ENCODE data around the gene USF2. TPM values are rescaled to one million over a fixed set of nuclear protein-coding genes. Genes with fewer than 3 reads are reported as not detected.

Gene USF2
- total and polyA plus RNA-seq, 2 donors (not counting 1 experiment from before 2014, with no cell fraction given) = 318 to 377 TPM

- Histone ChIP-seq H3K4me3 (ENCODE audit: control extremely low read depth in 1 of 5, extremely low read depth in 1 of 5, insufficient read depth in 1 of 5, low read depth in 2 of 5, low read length in 4 of 5) (no peak overlapping the region), H3K36me3 (replicated peaks in 1 of 2; ENCODE audit: control extremely low read depth in 1 of 2, control insufficient read depth in 1 of 2, extremely low read depth in 1 of 2, insufficient read depth in 2 of 2, low read length in 1 of 2) (no peaks in the 10 kb centered on the region), H3K79me2 (ENCODE audit: control insufficient read depth, insufficient read depth, low read length) (no peaks in the 10 kb centered on the region), H3K27me3 (replicated peaks in 1 of 4; ENCODE audit: control extremely low read depth in 1 of 4, control insufficient read depth in 3 of 4, insufficient read depth in 4 of 4, low read length in 3 of 4) (no peaks in the 10 kb centered on the region), H3K27ac (ENCODE audit: low read length in 2 of 2) (no peak overlapping the region), H3K4me1 (ENCODE audit: control insufficient read depth in 2 of 2, insufficient read depth in 2 of 2, low read length in 2 of 2) (peaks cover 15 to 29% of the 10 kb centered on the region in 2 donors), H3K4me2 (replicated peaks; ENCODE audit: low read depth, low read length, poor library complexity, severe bottlenecking) (no peak overlapping the region), H3K9me3 (ENCODE audit: control extremely low read depth in 1 of 3, control insufficient read depth in 2 of 3, insufficient read depth in 1 of 3, low read length in 2 of 3) (peaks cover 0 to 7% (median 0%) of the 10 kb centered on the region in 3 donors), H4K20me1 (ENCODE audit: control insufficient read depth, insufficient read depth, low read length, poor library complexity, severe bottlenecking) (no peaks in the 10 kb centered on the region), H3K9ac (ENCODE audit: low read length) (no peak overlapping the region), H2AFZ (ENCODE audit: insufficient read depth, low read depth, low read length, poor library complexity, severe bottlenecking) (no peak overlapping the region)
- ChIA-PET CTCF (no interaction called here), POLR2A (interaction anchor here (0.6 kb wide), 1 partner anchor 401 kb away, joined by 5 read pairs; no protein-coding TSS in a partner anchor)
- no peaks in the 10 kb centered on the region for H3K9me3 Mint-ChIP-seq (ENCODE audit: insufficient read depth)
- H3K4me1 Mint-ChIP-seq = peaks cover 30% of the 10 kb centered on the region
- ATAC-seq (ENCODE audit: low read depth) (no peak), DNase-seq (no peak)
- no peaks in the 10 kb centered on the region for H3K27me3 Mint-ChIP-seq
- H3K4me3 Mint-ChIP-seq = no peak overlapping the region
- intact Hi-C loops (cut with micrococcal nuclease) = no loop called here
- 68% methylated on average over 6 of the region's 6 CpGs for WGBS (ENCODE audit: insufficient coverage)
- TF ChIP-seq, protein P1, sequence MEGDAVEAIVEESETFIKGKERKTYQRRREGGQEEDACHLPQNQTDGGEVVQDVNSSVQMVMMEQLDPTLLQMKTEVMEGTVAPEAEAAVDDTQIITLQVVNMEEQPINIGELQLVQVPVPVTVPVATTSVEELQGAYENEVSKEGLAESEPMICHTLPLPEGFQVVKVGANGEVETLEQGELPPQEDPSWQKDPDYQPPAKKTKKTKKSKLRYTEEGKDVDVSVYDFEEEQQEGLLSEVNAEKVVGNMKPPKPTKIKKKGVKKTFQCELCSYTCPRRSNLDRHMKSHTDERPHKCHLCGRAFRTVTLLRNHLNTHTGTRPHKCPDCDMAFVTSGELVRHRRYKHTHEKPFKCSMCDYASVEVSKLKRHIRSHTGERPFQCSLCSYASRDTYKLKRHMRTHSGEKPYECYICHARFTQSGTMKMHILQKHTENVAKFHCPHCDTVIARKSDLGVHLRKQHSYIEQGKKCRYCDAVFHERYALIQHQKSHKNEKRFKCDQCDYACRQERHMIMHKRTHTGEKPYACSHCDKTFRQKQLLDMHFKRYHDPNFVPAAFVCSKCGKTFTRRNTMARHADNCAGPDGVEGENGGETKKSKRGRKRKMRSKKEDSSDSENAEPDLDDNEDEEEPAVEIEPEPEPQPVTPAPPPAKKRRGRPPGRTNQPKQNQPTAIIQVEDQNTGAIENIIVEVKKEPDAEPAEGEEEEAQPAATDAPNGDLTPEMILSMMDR (IDR thresholded peaks at IDR 0.05) = no peak
- no peak for TF ChIP-seq EZH2 (IDR thresholded peaks at IDR 0.05; ENCODE audit: borderline replicate concordance, insufficient read depth, low read depth, low read length, poor library complexity, severe bottlenecking)
- H3K27ac Mint-ChIP-seq = peak overlapping the region; percentile 26
Measured at GRCh38 chr19:35291259-35291658, 22.5 kb downstream of the USF2 start.

- Histone ChIP-seq H2AFZ (ENCODE audit: insufficient read depth, low read depth, low read length, poor library complexity, severe bottlenecking) (no peak within 1 kb of the TSS), H3K36me3 (replicated peaks in 1 of 2; ENCODE audit: control extremely low read depth in 1 of 2, control insufficient read depth in 1 of 2, extremely low read depth in 1 of 2, insufficient read depth in 2 of 2, low read length in 1 of 2) (no peaks in the 10 kb centered on the region), H3K9ac (ENCODE audit: low read length) (no peak within 1 kb of the TSS), H3K27ac (ENCODE audit: low read length in 2 of 2) (no peak within 1 kb of the TSS), H4K20me1 (ENCODE audit: control insufficient read depth, insufficient read depth, low read length, poor library complexity, severe bottlenecking) (no peaks in the 10 kb centered on the region), H3K4me1 (ENCODE audit: control insufficient read depth in 2 of 2, insufficient read depth in 2 of 2, low read length in 2 of 2) (peaks cover 22 to 35% of the 10 kb centered on the region in 2 donors), H3K79me2 (ENCODE audit: control insufficient read depth, insufficient read depth, low read length) (no peaks in the 10 kb centered on the region), H3K4me3 (ENCODE audit: control extremely low read depth in 1 of 5, extremely low read depth in 1 of 5, insufficient read depth in 1 of 5, low read depth in 2 of 5, low read length in 4 of 5) (no peak within 1 kb of the TSS), H3K9me3 (ENCODE audit: control extremely low read depth in 1 of 3, control insufficient read depth in 2 of 3, insufficient read depth in 1 of 3, low read length in 2 of 3) (peaks cover 0 to 7% (median 0%) of the 10 kb centered on the region in 3 donors), H3K4me2 (replicated peaks; ENCODE audit: low read depth, low read length, poor library complexity, severe bottlenecking) (no peak within 1 kb of the TSS), H3K27me3 (replicated peaks in 1 of 4; ENCODE audit: control extremely low read depth in 1 of 4, control insufficient read depth in 3 of 4, insufficient read depth in 4 of 4, low read length in 3 of 4) (no peaks in the 10 kb centered on the region)
- no peaks in the 10 kb centered on the region for H3K27me3 Mint-ChIP-seq
- intact Hi-C loops (cut with micrococcal nuclease) = no loop called here
- TF ChIP-seq, protein P1 (IDR thresholded peaks at IDR 0.05) = no peak
- no peak for TF ChIP-seq EZH2 (IDR thresholded peaks at IDR 0.05; ENCODE audit: borderline replicate concordance, insufficient read depth, low read depth, low read length, poor library complexity, severe bottlenecking)
- CTCF ChIA-PET = no interaction called here
- POLR2A ChIA-PET = interaction anchor here (0.6 kb wide), 1 partner anchor 401 kb away, joined by 5 read pairs; no protein-coding TSS in a partner anchor
- 84% methylated on average over 10 of the region's 12 CpGs for WGBS (ENCODE audit: insufficient coverage)
- peaks cover 30% of the 10 kb centered on the region for H3K4me1 Mint-ChIP-seq
- ATAC-seq (ENCODE audit: low read depth) = no peak
- H3K4me3 Mint-ChIP-seq = no peak within 1 kb of the TSS
- H3K27ac Mint-ChIP-seq = peak within 1 kb of the TSS; percentile 35
- H3K9me3 Mint-ChIP-seq (ENCODE audit: insufficient read depth) = no peaks in the 10 kb centered on the region
- DNase-seq = no peak
Measured at GRCh38 chr19:35291916-35292315, 23.2 kb downstream of the USF2 start, which contains the start of gene MAG. Gene MAG, plus strand, starts transcription at chr19:35292161. Its CDS starts 3,248 bp downstream, at chr19:35295409.

All from B cell (primary cell).